HG03064 (cell line): ENCODE measurements around the gene AEN.

ENCODE experiments used
- ATAC-seq: cut with Tn5 transposase; IDR thresholded peaks from one replicate; pipeline ENCODE4 v1.9.1; 2021; ENCODE audit warnings: low read depth; ENCODE audit not compliant: unreplicated experiment

AEN gene

DNA sequence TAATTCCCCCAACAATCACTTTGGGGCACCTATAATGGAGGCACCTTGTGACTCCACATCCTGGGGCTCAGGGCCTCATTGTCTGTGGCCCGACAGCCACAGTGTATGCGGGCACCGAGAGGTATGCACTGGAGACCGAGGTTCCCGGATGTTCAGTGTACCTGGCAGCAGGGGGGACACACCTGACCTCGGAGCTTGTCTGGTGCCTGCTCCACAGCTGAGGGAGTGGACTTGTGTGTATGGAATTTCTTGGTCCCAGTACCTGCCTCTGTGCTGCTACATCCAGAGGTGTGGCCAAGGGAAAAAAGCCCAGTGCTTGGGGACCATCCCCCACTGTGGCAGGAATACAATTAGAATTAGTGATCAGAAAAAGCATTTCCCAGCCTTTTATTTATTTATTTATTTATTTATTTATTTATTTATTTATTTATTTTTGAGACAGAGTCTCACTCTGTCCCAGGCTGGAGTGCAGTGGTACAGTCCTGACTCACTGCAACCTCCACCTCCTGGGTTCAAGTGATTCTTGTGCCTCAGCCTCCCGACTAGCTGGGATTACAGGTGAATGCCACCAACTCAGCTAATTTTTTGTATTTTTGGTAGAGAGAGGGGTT lies 8.8 kb upstream of the AEN start:
- no peak for ATAC-seq

DNA sequence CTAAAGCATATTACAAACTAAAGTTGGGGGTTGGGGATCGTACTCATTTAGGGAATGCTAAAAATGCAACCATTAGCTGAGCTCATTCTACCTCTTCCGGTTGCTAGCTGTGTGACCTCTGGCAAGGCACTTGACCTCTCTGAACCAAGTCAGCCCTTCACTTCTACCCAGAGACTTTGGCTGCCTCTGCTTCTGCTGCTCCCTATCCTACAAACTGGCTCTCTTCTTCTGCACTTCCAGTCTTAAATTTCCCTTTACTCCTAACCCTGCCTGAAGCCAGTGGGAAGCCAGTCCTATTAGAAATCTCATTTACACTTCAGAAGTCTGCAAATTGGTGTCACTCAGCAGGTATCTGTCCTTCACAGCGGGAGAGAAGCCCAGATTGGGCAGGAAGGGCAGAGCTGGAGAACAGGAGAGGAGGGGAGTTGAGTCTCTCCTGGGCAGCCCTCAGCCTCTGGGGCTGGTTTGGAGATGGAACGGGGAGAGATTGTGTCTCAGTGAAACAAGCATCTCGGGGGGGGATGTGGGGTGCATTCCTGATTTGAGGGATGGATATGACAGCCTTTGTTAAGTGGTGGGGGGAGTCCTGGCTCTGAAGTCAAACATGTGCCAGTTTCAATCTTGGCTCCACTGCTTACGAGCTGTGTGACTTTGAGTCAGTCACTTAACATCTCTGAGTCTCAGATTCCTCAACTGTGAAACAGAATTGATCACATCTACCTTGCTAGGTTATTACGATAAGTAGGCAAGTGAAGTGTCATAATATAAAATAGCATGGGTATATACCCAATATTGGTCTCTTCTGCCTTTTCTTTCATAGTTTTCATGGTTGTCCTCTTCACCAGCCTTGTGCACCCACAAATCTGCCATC lies 7.8 kb upstream of the AEN start:
- ATAC-seq, result no peak

DNA sequence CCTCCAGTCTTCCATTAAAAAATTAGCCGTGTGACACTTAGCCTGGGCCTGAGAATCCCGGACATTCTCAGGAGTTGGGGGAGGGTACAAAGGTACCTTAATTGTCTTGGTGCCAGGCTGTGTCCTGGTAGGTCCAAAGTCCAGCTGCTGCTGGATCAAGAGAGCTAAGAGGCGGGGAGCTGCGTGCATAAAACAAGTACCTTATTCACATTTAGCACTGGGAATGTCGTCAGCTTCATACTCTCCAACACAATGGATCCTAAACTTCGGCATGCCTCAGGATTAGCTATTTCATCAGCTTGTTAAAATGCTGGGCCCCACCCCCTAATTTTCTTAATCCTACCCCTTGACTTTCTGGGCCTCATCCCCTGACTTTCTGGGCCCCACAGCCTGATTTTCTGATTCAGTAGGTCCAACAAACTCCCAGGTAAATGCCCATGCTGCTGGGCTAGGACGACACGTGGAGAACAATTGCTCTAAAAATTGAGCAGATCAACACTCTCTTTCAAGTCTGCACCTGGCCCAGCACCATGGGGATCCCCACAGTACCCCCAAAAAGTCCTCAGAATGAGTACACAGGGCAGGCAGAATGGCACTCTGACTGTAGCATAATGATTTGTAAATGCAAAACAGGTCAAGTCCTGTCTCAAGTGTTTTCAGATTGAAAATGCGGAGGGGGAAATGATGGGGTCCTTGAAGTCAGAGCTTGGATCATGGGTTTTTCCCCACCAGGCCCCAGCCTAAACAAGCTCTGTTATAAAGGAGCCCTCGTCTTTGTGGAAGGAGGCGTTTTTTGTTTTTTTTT lies 5.6 kb upstream of the AEN start:
- no peak for ATAC-seq

DNA sequence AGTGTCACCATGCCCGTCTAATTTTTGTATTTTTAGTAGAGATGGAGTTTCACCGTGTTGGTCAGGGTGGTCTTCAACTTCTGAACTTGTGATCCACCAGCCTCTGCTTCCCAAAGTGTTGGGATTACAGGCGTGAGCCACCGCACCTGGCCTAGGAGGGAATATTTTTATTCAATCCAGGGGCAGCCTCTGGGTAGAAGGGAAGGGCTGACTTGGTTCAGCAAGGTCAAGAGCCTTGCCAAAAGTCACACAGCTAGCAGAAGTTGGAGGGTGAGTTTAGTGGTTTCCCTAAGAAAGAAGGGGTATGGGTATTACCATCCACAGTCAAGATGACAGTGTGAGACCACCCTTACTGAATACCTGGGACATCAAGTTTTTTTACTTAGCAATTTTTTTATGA lies 4.9 kb upstream of the AEN start:
- ATAC-seq, result no peak

DNA sequence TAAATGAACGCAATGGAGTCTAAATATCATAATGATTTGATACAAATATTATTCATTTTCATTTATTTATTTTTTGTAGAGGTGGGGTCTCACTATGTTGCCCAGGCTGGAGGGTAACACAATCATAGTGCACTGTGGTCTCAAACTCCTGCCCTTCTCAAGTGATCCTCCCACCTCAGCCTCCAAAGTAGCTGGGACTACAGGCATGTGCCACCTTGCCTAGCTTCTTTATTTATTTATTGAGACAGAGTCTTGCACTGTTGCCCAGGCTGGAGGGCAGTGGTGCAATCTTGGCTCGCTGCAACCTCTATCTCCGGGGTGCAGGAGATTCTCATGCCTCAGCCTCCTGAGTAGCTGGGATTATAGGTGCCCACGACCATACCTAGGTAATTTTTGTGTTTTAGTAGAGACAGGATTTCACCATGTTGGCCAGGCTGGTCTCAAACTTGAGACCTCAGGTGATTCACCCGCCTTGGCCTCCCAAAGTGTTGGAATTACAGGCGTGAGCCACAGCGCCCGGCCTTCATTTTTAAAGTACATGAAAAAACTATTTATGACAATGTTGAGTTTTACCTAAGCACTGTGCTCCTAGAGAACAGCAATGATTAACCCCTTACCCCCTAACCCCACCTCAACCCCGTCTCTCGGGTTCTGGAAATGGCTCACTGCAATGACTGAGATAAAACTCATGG lies 4.0 kb upstream of the AEN start:
- no peak for ATAC-seq

DNA sequence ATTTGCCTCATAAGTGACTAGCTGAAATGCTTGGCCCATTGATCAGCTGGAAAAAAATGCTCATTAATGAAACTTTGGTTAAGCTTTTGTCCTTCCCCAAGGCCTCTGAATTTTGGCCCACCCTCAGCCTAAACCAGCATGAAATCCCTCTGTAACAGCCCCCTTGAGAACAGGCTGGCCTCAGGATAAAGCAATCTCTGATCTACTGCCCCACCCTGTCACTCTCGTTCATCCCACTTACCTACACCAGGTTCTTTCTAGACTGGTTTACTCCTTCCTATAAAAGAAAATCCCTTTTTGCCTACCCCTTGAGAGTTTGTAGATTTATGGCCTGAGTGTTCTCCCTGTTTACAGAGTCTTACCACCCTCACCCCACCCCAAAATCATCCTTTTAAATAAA lies 3.4 kb upstream of the AEN start:
- no peak for ATAC-seq

DNA sequence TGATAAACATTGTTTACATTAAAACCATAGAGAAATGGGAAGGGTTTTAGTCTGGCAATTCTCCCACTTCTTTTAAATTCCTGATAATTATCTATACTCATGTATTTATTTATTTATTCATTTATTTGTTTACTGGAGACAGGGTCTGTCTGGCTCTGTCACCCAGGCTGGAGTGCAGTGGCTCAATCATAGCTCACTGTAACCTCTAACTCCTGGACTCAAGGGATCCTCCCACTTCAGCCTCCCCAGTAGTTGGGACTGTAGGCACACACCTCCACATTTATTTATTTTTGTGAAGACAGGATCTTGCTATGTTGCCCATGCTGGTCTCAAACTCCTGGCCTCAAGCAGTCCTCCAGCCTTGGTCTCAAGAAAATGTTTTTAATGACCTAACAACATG lies 2.5 kb upstream of the AEN start:
- no peak for ATAC-seq

DNA sequence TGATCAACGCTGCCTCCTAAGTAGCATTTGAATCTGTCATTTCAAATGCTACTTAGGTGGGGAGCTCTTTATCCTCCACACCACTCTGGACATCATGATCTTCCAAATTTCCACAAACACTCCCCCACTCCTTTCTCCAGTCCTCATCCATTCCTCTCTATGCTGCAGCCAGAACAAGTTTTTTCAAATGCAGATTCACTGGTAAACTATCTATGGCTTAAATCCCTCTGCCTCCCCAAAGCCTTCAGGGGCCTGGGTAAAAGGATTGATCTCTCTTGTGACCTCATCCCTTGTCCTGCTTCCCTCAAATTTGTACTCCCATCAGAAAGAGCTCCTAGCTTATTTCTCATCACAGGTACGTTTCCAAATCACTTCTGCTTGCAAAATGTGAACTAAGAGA lies 1.3 kb upstream of the AEN start:
- ATAC-seq, result no peak

DNA sequence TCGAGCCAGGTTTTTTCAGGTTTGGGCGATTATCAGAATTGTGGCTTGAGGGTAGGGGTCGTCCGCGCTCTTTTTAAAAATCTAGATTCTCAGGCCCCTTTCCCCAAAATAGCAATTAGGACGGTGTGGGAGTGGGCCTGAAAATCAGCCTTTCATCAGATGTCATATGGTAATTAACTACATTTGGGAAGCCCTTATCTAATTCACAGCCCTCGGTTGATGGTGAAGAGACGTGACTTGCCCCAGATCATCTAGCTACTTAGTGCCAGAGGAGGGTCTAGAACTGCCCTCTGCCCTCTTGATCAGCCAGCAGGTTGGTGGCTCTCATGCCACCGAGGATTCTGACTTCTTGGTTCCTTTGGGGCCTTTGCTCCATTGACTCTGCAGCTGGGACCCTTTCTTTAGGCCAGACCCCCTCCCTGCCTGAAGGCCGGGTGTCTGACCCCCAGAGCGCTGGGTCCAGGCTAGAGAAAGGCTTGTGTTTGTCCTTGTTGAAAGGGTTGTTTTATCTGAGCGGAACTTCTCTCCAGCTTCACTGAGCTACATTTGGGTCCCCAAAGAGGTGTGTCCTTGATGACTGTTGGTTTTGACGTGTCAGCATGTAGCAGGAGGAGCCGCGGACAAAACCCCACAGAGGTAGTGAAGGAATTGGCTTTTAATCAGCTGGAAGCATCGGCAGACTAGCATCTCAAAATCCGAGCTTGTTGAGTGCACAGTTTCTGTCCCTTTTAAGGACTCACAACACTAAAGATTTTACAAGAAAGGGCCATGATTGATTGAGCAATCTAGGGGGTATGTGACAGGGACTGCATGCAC lies 857 bp downstream of the AEN start:
- ATAC-seq, result no peak

DNA sequence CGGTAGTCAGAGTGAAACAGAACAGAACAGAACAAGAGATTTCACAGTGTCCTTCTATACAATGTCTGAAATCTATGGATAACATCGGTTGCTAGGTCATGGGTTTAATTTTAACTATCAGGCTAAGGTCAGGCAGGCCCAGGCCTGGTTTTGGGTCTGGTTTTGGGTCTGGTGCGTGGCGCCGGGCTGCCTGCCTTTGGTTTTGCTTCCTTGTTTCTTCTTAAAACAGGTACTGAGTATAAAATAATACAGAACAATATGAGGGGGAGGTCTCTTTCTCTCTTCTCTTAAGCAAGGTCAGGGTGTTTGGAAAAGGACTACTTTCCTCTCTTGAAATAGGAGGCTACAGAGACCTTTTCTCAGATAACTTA lies 1.4 kb downstream of the AEN start:
- ATAC-seq, result no peak

DNA sequence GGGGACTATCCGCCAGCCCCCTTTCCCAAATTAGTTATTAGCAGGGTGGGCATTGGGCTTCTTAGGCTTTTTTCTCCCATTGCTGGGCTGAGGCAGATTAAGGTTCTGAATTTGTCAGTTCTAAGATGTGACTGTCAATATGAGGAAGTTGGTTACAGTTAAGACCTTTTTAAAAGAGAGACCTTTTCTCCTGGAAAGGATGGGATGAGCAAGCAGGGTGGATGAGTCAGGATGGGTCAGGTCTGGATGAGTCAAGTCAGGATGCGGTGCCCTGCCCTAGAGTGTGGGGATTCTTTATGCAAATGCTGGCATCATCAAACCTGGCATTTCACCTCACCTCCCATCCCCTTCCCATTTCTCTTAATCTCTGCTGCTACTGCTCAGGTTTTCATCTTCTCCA lies 1.9 kb downstream of the AEN start:
- ATAC-seq, result no peak

DNA sequence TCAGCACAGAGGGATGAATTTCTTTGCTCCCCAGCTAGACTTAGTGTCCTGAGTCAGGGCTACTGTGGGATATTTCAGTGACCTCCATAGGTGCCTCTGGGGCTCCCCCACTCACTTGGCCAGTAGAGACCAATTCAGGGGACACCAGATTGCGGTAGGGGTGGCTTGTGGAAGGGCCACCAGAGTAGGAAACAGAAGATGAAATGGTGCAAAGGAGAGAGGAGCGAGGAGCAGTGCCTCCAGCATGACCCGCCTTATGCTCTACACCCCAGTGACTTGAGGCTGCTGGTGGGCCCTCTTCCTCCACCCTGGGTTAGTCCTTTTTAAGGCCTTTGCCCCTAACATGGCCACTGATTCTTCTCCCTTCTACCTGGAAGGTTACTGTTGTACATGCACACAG lies 2.5 kb downstream of the AEN start:
- ATAC-seq, result no peak

DNA sequence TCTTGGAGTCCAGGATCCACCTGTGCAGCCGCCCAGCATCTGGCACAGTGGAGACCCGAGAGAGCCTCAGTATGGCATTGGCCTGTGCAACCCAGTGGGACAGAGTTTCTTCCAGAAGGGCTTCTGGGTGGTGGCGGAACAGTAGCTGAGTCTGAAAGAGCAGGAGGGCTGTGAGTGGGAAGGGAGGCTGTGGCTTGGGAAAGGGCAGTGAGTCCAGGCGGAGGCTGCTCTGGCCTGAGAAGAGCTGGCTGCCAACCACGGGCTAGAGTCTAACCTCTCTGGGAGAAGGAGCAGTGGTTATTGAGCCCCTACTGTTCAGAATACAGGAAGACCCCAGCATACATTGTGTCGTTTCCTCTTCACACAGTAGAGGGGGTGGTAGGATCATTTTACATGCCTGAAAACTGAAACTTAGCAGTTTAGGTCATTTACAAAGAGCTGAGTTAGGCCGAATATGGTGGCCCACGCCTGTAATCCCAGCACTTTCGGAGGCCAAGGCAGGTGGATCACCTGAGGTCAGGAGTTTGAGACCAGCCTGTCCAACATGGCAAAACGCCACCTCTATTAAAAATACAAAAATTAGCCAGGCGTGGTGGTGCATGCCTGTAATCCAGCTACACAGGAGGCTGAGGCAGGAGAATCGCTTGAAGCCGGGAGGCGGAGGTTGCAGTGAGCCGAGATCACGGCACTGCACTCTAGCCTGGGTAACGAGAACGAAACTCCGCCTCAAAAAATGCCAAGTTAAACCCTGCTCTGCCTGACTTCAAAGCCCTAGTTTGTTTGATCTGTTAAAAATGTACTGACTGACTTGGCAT lies 3.2 kb downstream of the AEN start:
- ATAC-seq, result no peak

DNA sequence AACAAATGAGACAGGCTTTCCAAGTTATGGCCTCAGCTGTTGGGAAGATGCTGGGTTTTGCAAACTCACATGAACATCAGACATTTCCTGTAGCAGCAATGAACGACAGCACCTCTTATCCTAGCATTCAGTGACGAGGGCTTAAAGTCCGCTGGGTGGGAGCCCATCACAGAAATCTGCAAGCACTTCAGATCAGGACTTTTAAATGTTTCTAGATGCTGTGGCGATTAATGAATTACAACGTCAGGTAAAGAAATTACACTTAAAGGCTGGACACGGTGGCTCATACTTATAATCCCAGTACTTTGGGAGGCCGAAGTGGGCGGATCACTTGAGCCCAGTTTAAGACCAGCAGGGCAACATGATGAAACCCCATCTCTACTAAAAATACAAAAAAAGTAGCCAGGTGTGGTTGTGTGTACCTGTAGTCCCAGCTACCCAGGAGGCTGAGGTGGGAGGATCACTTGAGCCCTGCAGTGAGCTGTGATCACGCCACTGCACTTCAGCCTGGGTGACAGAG lies 3.9 kb downstream of the AEN start:
- no peak for ATAC-seq

DNA sequence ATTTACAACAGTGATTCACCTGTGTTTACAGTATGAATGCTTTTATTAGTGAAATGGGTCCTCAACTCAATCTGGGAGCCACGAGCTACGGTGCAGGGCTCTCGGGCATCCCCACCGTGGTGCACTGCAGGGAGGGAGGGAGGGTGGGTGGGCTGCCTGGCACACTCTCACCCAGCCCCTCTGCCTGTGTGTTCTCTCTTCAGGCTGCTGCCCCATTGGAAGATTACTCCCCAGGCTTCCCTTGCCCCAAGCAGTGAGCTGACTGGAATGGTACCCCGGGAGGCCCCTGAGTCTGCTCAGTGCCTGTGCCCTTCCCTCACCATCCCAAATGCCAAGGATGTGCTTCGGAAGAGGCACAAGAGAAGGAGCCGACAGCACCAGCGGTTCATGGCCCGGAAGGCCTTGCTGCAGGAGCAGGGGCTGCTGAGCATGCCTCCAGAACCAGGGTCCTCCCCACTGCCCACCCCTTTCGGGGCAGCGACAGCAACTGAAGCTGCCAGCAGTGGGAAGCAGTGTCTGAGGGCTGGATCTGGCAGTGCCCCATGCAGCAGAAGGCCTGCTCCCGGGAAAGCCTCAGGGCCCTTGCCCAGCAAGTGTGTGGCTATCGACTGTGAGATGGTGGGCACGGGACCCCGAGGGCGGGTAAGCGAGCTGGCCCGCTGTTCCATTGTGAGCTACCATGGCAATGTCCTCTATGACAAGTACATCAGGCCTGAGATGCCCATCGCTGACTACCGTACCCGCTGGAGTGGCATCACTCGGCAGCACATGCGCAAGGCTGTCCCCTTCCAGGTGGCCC lies 5.0 kb downstream of the AEN start:
- no peak for ATAC-seq

DNA sequence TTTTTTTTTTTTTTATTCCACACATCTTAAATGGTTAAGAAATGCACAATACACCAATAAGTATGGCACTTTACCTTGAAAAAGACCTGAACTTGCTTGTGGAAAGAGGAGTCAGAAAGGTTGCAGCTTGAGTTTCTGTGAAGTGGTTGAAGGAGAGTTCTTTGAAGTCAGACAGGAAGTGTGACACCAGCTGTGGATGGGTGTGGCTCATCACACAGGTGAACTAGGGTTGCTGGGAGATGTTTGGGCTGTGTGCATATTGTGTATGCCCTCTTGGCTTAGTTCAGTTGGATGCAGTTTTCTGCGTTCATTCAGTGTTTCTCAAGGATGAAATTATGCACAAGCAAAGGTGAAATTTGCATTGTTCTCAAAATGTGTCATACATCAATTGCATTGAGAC lies 6.3 kb downstream of the AEN start:
- ATAC-seq, result no peak

DNA sequence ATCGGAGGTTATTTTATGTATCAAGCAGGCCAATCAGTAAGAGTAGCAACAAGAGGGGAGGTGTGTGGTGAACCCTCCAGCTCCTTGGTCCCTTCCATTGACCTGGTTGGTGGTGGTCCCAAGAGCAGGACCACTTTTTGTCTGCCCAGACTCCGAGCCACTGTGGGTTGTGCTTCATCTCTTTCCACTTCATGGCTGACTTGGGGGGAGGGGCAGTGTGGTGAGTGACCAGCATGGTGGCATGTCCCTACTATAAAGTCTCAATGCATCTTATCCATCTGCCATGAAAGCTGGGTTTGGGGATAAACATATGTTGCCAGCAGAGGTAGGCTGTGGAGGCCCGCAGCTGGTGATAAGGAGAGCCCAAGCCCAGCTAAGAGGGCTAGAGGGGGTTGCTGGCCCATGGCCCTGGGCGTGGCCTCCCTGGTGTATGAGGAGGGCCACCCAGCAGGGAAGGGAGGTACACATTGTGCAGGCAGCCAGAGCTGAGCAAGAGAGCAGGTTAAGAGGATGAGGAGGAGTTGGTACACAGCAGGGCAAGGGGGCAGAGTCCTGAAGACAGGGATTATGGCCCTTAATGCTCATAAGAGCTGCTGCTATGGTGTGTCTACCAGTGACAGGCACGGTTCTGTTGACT lies 7.0 kb downstream of the AEN start:
- ATAC-seq, result no peak

DNA sequence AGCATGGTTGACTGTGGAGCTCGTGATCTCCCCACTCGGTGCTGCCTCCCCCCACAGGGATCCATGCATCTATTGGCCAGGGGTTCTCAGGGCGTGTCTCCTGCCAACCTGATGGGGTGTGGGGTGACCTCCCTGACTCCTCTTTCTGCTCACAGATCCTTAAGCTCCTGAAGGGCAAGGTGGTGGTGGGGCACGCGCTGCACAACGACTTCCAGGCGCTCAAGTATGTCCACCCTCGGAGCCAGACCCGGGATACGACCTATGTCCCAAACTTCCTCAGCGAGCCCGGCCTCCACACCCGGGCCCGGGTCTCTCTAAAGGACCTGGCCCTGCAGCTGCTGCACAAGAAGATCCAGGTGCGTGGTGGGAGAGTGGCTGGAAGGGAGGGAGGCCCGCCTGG lies 7.9 kb downstream of the AEN start:
- ATAC-seq, result no peak
